Measurements from ENCODE around the gene NDP. TPM values are rescaled to one million over a fixed set of nuclear protein-coding genes. Genes with fewer than 3 reads are reported as not detected.

Gene NDP
- total RNA-seq, 1 donor from 2014 or later, result 1.1 TPM

- Mint-ChIP-seq H3K4me1 (ENCODE audit: unreplicated experiment) (no peaks in the 10 kb centered on the region), H3K27me3 (no peaks in the 10 kb centered on the region), H3K27ac (no peak overlapping the region), H3K36me3 (no peaks in the 10 kb centered on the region), H3K9me3 (no peaks in the 10 kb centered on the region), H3K4me3 (no peak overlapping the region)
- no peak for DNase-seq (ENCODE audit: extremely low spot score, unreplicated experiment)
- TF ChIP-seq CTCF (conservative IDR thresholded peaks at IDR 0.05), result no peak
These were observed 43.7 kb upstream of the NDP start for GRCh38 chrX:44016906-44017305.

- H3K9me3 Mint-ChIP-seq, result no peaks in the 10 kb centered on the region
- H3K4me1 Mint-ChIP-seq (ENCODE audit: unreplicated experiment), result no peaks in the 10 kb centered on the region
These were observed 39.4 kb upstream of the NDP start for GRCh38 chrX:44012484-44013096.

DNA sequence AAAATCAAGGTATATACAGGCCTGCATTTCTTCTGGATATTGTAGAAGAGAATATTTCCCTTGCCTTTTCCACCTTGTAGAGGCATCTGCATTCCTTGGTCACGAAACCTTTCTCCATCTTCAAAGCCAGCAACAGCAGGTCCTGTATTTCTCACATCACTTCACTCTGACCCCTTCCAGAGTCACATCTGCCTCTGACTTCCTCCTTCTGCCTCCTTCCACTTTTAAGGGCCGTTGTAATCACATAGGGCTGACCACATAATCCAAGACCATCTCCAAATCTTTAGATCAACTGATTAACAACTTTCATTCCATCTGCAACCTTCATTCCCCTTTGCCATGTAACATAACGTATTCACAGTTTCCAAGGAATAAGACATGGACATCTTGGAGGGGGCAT lies 38.3 kb upstream of the NDP start:
- no peaks in the 10 kb centered on the region for H3K9me3 Mint-ChIP-seq
- no peak for TF ChIP-seq CTCF (conservative IDR thresholded peaks at IDR 0.05)
- H3K4me3 Mint-ChIP-seq, result no peak overlapping the region
- H3K4me1 Mint-ChIP-seq (ENCODE audit: unreplicated experiment), result no peaks in the 10 kb centered on the region
- DNase-seq (ENCODE audit: extremely low spot score, unreplicated experiment), result no peak
- no peak overlapping the region for H3K27ac Mint-ChIP-seq
- H3K36me3 Mint-ChIP-seq, result no peaks in the 10 kb centered on the region
- H3K27me3 Mint-ChIP-seq, result no peaks in the 10 kb centered on the region

More at GRCh38 chrX:44012484-44013096, 39.4 kb upstream of the NDP start:
- Mint-ChIP-seq H3K27me3 (no peaks in the 10 kb centered on the region), H3K27ac (no peak overlapping the region), H3K4me3 (no peak overlapping the region), H3K36me3 (no peaks in the 10 kb centered on the region)
- DNase-seq (ENCODE audit: extremely low spot score, unreplicated experiment), result no peak
- TF ChIP-seq CTCF (conservative IDR thresholded peaks at IDR 0.05), result no peak

GRCh38 chrX:44010626-44011025 lies 37.4 kb upstream of the NDP start:
- H3K9me3 Mint-ChIP-seq, result no peaks in the 10 kb centered on the region
- TF ChIP-seq CTCF (conservative IDR thresholded peaks at IDR 0.05), result no peak
- no peak overlapping the region for H3K4me3 Mint-ChIP-seq
- H3K27ac Mint-ChIP-seq, result no peak overlapping the region
- H3K36me3 Mint-ChIP-seq, result no peaks in the 10 kb centered on the region
- no peak for DNase-seq (ENCODE audit: extremely low spot score, unreplicated experiment)
- H3K27me3 Mint-ChIP-seq, result no peaks in the 10 kb centered on the region
- H3K4me1 Mint-ChIP-seq (ENCODE audit: unreplicated experiment), result no peaks in the 10 kb centered on the region

- no peaks in the 10 kb centered on the region for H3K4me1 Mint-ChIP-seq (ENCODE audit: unreplicated experiment)
- H3K4me3 Mint-ChIP-seq, result no peak overlapping the region
- no peak for DNase-seq (ENCODE audit: extremely low spot score, unreplicated experiment)
- H3K27me3 Mint-ChIP-seq, result no peaks in the 10 kb centered on the region
- no peaks in the 10 kb centered on the region for H3K9me3 Mint-ChIP-seq
- TF ChIP-seq CTCF (conservative IDR thresholded peaks at IDR 0.05), result no peak
- no peak overlapping the region for H3K27ac Mint-ChIP-seq
- no peaks in the 10 kb centered on the region for H3K36me3 Mint-ChIP-seq
These were observed 32.9 kb upstream of the NDP start for GRCh38 chrX:44006081-44006480.

GRCh38 chrX:44003975-44004374 lies 30.8 kb upstream of the NDP start:
- DNase-seq (ENCODE audit: extremely low spot score, unreplicated experiment), result no peak
- Mint-ChIP-seq H3K4me1 (ENCODE audit: unreplicated experiment) (no peaks in the 10 kb centered on the region), H3K27me3 (no peaks in the 10 kb centered on the region), H3K27ac (no peak overlapping the region), H3K9me3 (no peaks in the 10 kb centered on the region), H3K36me3 (no peaks in the 10 kb centered on the region), H3K4me3 (no peak overlapping the region)
- no peak for TF ChIP-seq CTCF (conservative IDR thresholded peaks at IDR 0.05)
